ENCODE results near the gene KCNMB3. TPM values are rescaled to one million over a fixed set of nuclear protein-coding genes. Genes with fewer than 3 reads are reported as not detected.

Gene KCNMB3, protein sequence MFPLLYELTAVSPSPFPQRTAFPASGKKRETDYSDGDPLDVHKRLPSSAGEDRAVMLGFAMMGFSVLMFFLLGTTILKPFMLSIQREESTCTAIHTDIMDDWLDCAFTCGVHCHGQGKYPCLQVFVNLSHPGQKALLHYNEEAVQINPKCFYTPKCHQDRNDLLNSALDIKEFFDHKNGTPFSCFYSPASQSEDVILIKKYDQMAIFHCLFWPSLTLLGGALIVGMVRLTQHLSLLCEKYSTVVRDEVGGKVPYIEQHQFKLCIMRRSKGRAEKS
- 0.98 TPM for polyA plus RNA-seq (2013, experiment 1 of 2)
- 0.77 TPM for polyA plus RNA-seq (2013, experiment 2 of 2)

DNA sequence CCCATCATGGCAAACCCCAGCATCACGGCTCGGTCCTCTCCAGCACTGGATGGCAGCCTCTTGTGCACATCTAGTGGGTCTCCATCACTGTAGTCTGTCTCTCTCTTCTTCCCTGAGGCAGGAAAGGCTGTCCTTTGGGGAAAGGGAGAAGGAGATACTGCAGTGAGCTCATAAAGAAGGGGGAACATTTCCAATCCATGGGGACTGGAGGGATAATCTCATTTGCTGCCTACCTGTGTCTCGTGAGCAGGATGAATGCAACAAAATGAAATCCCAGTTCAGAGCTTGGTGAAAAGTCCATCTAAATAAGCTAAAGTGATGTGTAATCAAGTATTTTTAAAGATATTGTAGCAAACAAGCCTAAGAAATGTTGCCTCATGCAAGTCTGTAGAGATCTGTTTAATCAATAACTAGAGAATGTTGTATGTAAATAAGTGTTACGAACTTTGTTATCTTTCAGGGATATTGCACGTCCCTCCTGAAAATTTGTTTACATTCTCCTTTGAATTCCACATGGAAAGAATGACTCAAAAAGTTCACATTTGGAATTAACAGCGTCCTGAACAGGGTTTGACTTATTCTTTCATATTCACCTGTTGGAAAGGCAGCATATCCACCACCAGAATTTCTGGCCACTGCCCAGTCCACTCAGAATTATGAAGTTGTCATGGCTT is at the start of gene KCNMB3:
KCNMB3 (minus strand) TSS at position 312 of the 674 bp plus-strand sequence; CDS start at position 188, 124 bp downstream.
- Histone ChIP-seq H3K79me1 (replicated peaks; ENCODE audit: low read length, poor library complexity, severe bottlenecking) (peaks cover 6% of the 10 kb centered on the region), H3K23ac (ENCODE audit: low read length in 2 of 2) (no peak within 1 kb of the TSS), H3K9me3 (ENCODE audit: control insufficient read depth, low read length) (no peaks in the 10 kb centered on the region), H3K4me3 (ENCODE audit: insufficient read depth in 1 of 2, low read depth in 1 of 2, low read length in 2 of 2) (no peak within 1 kb of the TSS), H3K9ac (ENCODE audit: low read length) (no peak within 1 kb of the TSS), H3K27me3 (ENCODE audit: control insufficient read depth in 1 of 2, insufficient read depth in 1 of 2, low read length in 2 of 2) (no peaks in the 10 kb centered on the region), H3K4ac (ENCODE audit: low read depth in 1 of 2, low read length in 2 of 2) (no peak within 1 kb of the TSS), H3K18ac (ENCODE audit: low read depth in 1 of 2, low read length in 2 of 2) (no peak within 1 kb of the TSS), H3K36me3 (ENCODE audit: control insufficient read depth in 1 of 2, insufficient read depth in 2 of 2, low read depth in 1 of 2, low read length in 2 of 2) (peaks cover 0 to 17% of the 10 kb centered on the region in 2 experiments), H3K27ac (ENCODE audit: low read length, poor library complexity, severe bottlenecking) (no peak within 1 kb of the TSS), H3K4me2 (ENCODE audit: low read length, poor library complexity, severe bottlenecking) (no peak within 1 kb of the TSS), H3K4me1 (ENCODE audit: control insufficient read depth, insufficient read depth, low read depth, low read length) (no peaks in the 10 kb centered on the region), H2BK15ac (ENCODE audit: low read depth, poor library complexity, severe bottlenecking) (no peak within 1 kb of the TSS), H2BK12ac (ENCODE audit: low read length in 2 of 2) (no peak within 1 kb of the TSS), H4K8ac (ENCODE audit: low read length) (no peak within 1 kb of the TSS), H2AFZ (ENCODE audit: low read depth, low read length) (no peak within 1 kb of the TSS), H4K91ac (ENCODE audit: low read length) (no peak within 1 kb of the TSS), H2BK120ac (ENCODE audit: low read depth, low read length) (no peak within 1 kb of the TSS), H3K14ac (ENCODE audit: low read length in 2 of 2) (no peak within 1 kb of the TSS), H2BK5ac (ENCODE audit: low read depth, low read length, poor library complexity, severe bottlenecking) (no peak within 1 kb of the TSS), H2AK5ac (ENCODE audit: low read length, severe bottlenecking) (no peak within 1 kb of the TSS)
- WGBS = 80% methylated on average over 6 of the region's 6 CpGs
- DNase-seq = no peak

DNA sequence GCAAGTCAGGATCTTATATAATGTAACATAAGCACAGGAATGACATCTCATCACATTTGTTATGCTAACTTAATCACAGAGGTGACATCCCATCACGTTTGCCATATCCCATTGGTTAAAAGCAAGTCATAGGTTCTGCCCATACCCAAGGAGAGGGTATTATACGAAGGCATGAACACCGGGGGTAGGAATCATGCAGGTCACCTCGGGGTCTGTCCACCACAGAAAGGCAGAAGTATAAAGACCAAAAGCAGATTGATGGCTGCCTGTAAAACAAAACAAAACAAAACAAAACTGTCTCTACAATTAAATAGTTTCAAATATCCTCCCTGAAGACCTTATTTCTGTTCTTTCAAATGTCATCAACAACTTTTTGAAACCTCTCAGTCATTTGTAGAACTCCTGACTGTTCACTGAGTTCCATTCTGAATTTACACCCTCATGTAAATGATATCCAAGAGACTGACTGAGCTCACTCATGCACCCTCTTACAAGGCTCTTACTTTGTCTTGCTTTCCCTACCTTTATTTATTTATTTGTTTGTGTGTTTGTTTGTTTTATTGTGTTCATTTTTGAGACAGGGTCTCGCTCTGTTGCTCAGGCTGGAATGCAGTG is 49.2 kb upstream of the KCNMB3 start:
- Histone ChIP-seq H4K91ac (ENCODE audit: low read length) (no peak overlapping the region), H3K4me3 (ENCODE audit: insufficient read depth in 1 of 2, low read depth in 1 of 2, low read length in 2 of 2) (no peak overlapping the region), H3K14ac (ENCODE audit: low read length in 2 of 2) (no peak overlapping the region), H3K4me2 (ENCODE audit: low read length, poor library complexity, severe bottlenecking) (no peak overlapping the region), H3K4ac (ENCODE audit: low read depth in 1 of 2, low read length in 2 of 2) (no peak overlapping the region), H2BK15ac (ENCODE audit: low read depth, poor library complexity, severe bottlenecking) (no peak overlapping the region), H2AK5ac (ENCODE audit: low read length, severe bottlenecking) (no peak overlapping the region), H2BK12ac (ENCODE audit: low read length in 2 of 2) (no peak overlapping the region), H3K79me1 (replicated peaks; ENCODE audit: low read length, poor library complexity, severe bottlenecking) (no peaks in the 10 kb centered on the region), H2BK120ac (ENCODE audit: low read depth, low read length) (no peak overlapping the region), H3K18ac (ENCODE audit: low read depth in 1 of 2, low read length in 2 of 2) (no peak overlapping the region), H2BK5ac (ENCODE audit: low read depth, low read length, poor library complexity, severe bottlenecking) (no peak overlapping the region), H2AFZ (ENCODE audit: low read depth, low read length) (no peak overlapping the region), H3K27ac (ENCODE audit: low read length, poor library complexity, severe bottlenecking) (no peak overlapping the region), H3K27me3 (ENCODE audit: control insufficient read depth in 1 of 2, insufficient read depth in 1 of 2, low read length in 2 of 2) (peaks cover 0 to 11% of the 10 kb centered on the region in 2 experiments), H3K23ac (ENCODE audit: low read length in 2 of 2) (no peak overlapping the region), H3K9ac (ENCODE audit: low read length) (no peak overlapping the region), H3K4me1 (ENCODE audit: control insufficient read depth, insufficient read depth, low read depth, low read length) (no peaks in the 10 kb centered on the region), H3K9me3 (ENCODE audit: control insufficient read depth, low read length) (no peaks in the 10 kb centered on the region), H4K8ac (ENCODE audit: low read length) (no peak overlapping the region), H3K36me3 (ENCODE audit: control insufficient read depth in 1 of 2, insufficient read depth in 2 of 2, low read depth in 1 of 2, low read length in 2 of 2) (no peaks in the 10 kb centered on the region)
- WGBS = 93% methylated on average over 5 of the region's 5 CpGs
- DNase-seq = no peak

DNA sequence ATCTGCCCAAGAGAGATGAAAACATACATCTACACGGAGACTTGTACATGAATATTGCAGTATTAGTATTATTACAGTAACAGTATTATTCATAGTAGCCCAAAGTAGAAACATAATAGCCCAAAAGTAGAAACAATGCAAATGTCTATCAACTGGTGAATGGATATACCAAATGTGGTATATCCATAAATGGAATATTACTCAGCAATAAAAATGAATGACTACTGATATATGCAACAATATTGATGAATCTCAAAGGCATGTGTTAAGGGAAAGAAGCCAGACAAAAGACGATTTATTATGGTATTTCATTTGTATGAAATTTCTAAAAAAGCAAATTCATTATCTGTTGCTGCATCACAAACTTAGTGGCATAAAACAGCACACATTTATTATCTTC is 48.4 kb upstream of the KCNMB3 start:
- Histone ChIP-seq H3K79me1 (replicated peaks; ENCODE audit: low read length, poor library complexity, severe bottlenecking) (no peaks in the 10 kb centered on the region), H3K18ac (ENCODE audit: low read depth in 1 of 2, low read length in 2 of 2) (no peak overlapping the region), H4K8ac (ENCODE audit: low read length) (no peak overlapping the region), H3K27ac (ENCODE audit: low read length, poor library complexity, severe bottlenecking) (no peak overlapping the region), H2AK5ac (ENCODE audit: low read length, severe bottlenecking) (no peak overlapping the region), H3K36me3 (ENCODE audit: control insufficient read depth in 1 of 2, insufficient read depth in 2 of 2, low read depth in 1 of 2, low read length in 2 of 2) (no peaks in the 10 kb centered on the region), H3K9ac (ENCODE audit: low read length) (no peak overlapping the region), H3K14ac (ENCODE audit: low read length in 2 of 2) (no peak overlapping the region), H2BK12ac (ENCODE audit: low read length in 2 of 2) (no peak overlapping the region), H3K4me3 (ENCODE audit: insufficient read depth in 1 of 2, low read depth in 1 of 2, low read length in 2 of 2) (no peak overlapping the region), H3K9me3 (ENCODE audit: control insufficient read depth, low read length) (no peaks in the 10 kb centered on the region), H2AFZ (ENCODE audit: low read depth, low read length) (no peak overlapping the region), H3K27me3 (ENCODE audit: control insufficient read depth in 1 of 2, insufficient read depth in 1 of 2, low read length in 2 of 2) (peaks cover 0 to 11% of the 10 kb centered on the region in 2 experiments), H3K4ac (ENCODE audit: low read depth in 1 of 2, low read length in 2 of 2) (no peak overlapping the region), H3K4me1 (ENCODE audit: control insufficient read depth, insufficient read depth, low read depth, low read length) (no peaks in the 10 kb centered on the region), H3K23ac (ENCODE audit: low read length in 2 of 2) (no peak overlapping the region), H3K4me2 (ENCODE audit: low read length, poor library complexity, severe bottlenecking) (no peak overlapping the region), H4K91ac (ENCODE audit: low read length) (no peak overlapping the region), H2BK5ac (ENCODE audit: low read depth, low read length, poor library complexity, severe bottlenecking) (no peak overlapping the region), H2BK120ac (ENCODE audit: low read depth, low read length) (no peak overlapping the region), H2BK15ac (ENCODE audit: low read depth, poor library complexity, severe bottlenecking) (no peak overlapping the region)
- no peak for DNase-seq
- no CpG with 5 or more reads among the region's 2 CpGs for WGBS

All from mesenchymal stem cell (in vitro differentiated cells and primary cell).